IMR-90 (cell line): Measurements from ENCODE around the gene TUBGCP2. TPM values are rescaled to one million over a fixed set of nuclear protein-coding genes. Genes with fewer than 3 reads are reported as not detected.

ENCODE experiments used
- ATAC-seq: fragments of 200-7000 bp; cut with Tn5 transposase; 2 replicates; pipeline ENCODE4 v1.9.1; 2020; ENCODE audit warnings: low read depth, mild to moderate bottlenecking, moderate library complexity
- BruUV-seq: library from RNA; stranded (reverse); fragments of 400-500 nt; replicated peaks from 2 replicates; lab custom pipeline; 2021; lab: Mats Ljungman, UMichigan
- CTCF ChIA-PET: fragments of 300-600 bp; formaldehyde crosslinking; extraction: SDS; loops from one replicate; lab custom pipeline; 2021; ENCODE audit warnings: antibody characterized with exemption; lab: Yijun Ruan, JAX
- POLR2A ChIA-PET: fragments of 300-600 bp; sonication (Branson Sonifier 250); formaldehyde crosslinking; loops from one replicate; lab custom pipeline; 2022; ENCODE audit warnings: antibody characterized with exemption; ENCODE audit not compliant: unreplicated experiment; lab: Charles Lee
- DNase-seq: peaks from one replicate; pipeline ENCODE4 v3.0.0; 2013
- H2AFZ ChIP-seq: replicated peaks from 2 replicates; pipeline ENCODE3; 2013; ENCODE audit warnings: low read length, mild to moderate bottlenecking; ENCODE audit not compliant: poor library complexity
- H2AK5ac ChIP-seq: 2 replicates; pipeline ENCODE4 v1.6.1; 2013; ENCODE audit warnings: low read depth, low read length, inconsistent platforms
- H2AK9ac ChIP-seq: replicated peaks from 2 replicates; pipeline ENCODE3; 2013; ENCODE audit warnings: mild to moderate bottlenecking, low read depth, low read length, moderate library complexity; ENCODE audit not compliant: poor library complexity
- H2BK120ac ChIP-seq: 2 replicates; pipeline ENCODE4 v1.6.1; 2013; ENCODE audit warnings: low read depth, low read length, inconsistent platforms
- H2BK15ac ChIP-seq: 3 replicates; pipeline ENCODE4 v1.6.1; 2013; ENCODE audit warnings: low read depth, low read length, inconsistent platforms
- H2BK20ac ChIP-seq: 2 replicates; pipeline ENCODE4 v1.6.1; 2013; ENCODE audit warnings: low read depth, mild to moderate bottlenecking, inconsistent platforms, low read length, moderate library complexity
- H2BK5ac ChIP-seq: 2 replicates; pipeline ENCODE4 v1.6.1; 2013; ENCODE audit warnings: mild to moderate bottlenecking, low read depth, low read length, inconsistent platforms; ENCODE audit not compliant: poor library complexity, severe bottlenecking
- H3K14ac ChIP-seq: replicated peaks from 2 replicates; pipeline ENCODE4 v1.6.1; 2013; ENCODE audit warnings: low read depth, low read length, inconsistent platforms
- H3K18ac ChIP-seq: 2 replicates; pipeline ENCODE4 v1.6.1; 2013; ENCODE audit warnings: low read depth, low read length, control low read depth
- H3K23ac ChIP-seq: 2 replicates; pipeline ENCODE4 v1.6.1; 2013; ENCODE audit warnings: low read depth, low read length, inconsistent platforms
- H3K27ac ChIP-seq: 2 replicates; pipeline ENCODE4 v1.5.1; 2013; ENCODE audit warnings: mild to moderate bottlenecking, control low read depth, low read length; ENCODE audit not compliant: insufficient read depth
- H3K27me3 ChIP-seq: 2 replicates; pipeline ENCODE4 v1.6.1; 2013; ENCODE audit warnings: low read length; ENCODE audit not compliant: control insufficient read depth, insufficient read depth
- H3K36me3 ChIP-seq: 2 replicates; pipeline ENCODE4 v1.6.1; 2013; ENCODE audit warnings: low read length, mixed read lengths; ENCODE audit not compliant: control insufficient read depth, insufficient read depth
- H3K4ac ChIP-seq: 2 replicates; pipeline ENCODE4 v1.6.1; 2013; ENCODE audit warnings: low read depth, low read length, inconsistent platforms
- H3K4me1 ChIP-seq: 2 replicates; pipeline ENCODE4 v1.6.1; 2013; ENCODE audit warnings: low read length, mixed read lengths; ENCODE audit not compliant: control insufficient read depth, insufficient read depth
- H3K4me2 ChIP-seq: 2 replicates; pipeline ENCODE4 v1.6.1; 2013; ENCODE audit warnings: low read depth, mild to moderate bottlenecking, control low read depth, low read length, moderate library complexity
- H3K4me3 ChIP-seq: 2 replicates; pipeline ENCODE4 v1.5.1; 2013; ENCODE audit warnings: low read depth, mild to moderate bottlenecking, control low read depth, low read length, moderate library complexity; ENCODE audit not compliant: insufficient read depth
- H3K56ac ChIP-seq: 2 replicates; pipeline ENCODE4 v1.6.1; 2013; ENCODE audit warnings: low read length, inconsistent platforms; ENCODE audit not compliant: insufficient read depth; ENCODE audit errors: extremely low read depth
- H3K79me1 ChIP-seq, 2 experiments: 2 replicates each; pipeline ENCODE4 v1.6.1; 2013; ENCODE audit warnings: low read length in 2 of 2, inconsistent platforms in 1 of 2, low read depth in 1 of 2
- H3K9ac ChIP-seq: 2 replicates; pipeline ENCODE4 v1.6.1; 2013; ENCODE audit warnings: low read depth, low read length, control low read depth
- H3K9me1 ChIP-seq: 2 replicates; pipeline ENCODE4 v1.6.1; 2013; ENCODE audit warnings: low read length, inconsistent platforms; ENCODE audit not compliant: insufficient read depth
- H3K9me3 ChIP-seq: 2 replicates; pipeline ENCODE4 v1.6.1; 2013; ENCODE audit warnings: low read length; ENCODE audit not compliant: control insufficient read depth, insufficient read depth
- H4K20me1 ChIP-seq: 2 replicates; pipeline ENCODE4 v1.6.1; 2013; ENCODE audit warnings: low read length, inconsistent platforms; ENCODE audit not compliant: insufficient read depth
- H4K5ac ChIP-seq: 2 replicates; pipeline ENCODE4 v1.6.1; 2013; ENCODE audit warnings: mild to moderate bottlenecking, low read depth, low read length, control low read depth
- H4K8ac ChIP-seq, 2 experiments: 2 replicates each; pipeline ENCODE4 v1.6.1; 2013; ENCODE audit warnings: low read depth in 2 of 2, low read length in 2 of 2, control low read depth in 1 of 2, inconsistent platforms in 1 of 2
- H4K91ac ChIP-seq: 2 replicates; pipeline ENCODE4 v1.6.1; 2013; ENCODE audit warnings: low read depth, low read length, inconsistent platforms; ENCODE audit not compliant: insufficient read depth
- BHLHE40 ChIP-seq: fragments of 150-350 bp; IDR thresholded peaks from 2 replicates; pipeline ENCODE4 v1.6.1; 2016; ENCODE audit warnings: mild to moderate bottlenecking, low read depth, low read length
- CHD1 ChIP-seq: IDR thresholded peaks from 2 replicates; pipeline ENCODE4 v1.6.1; 2012; ENCODE audit warnings: low read depth, low read length, improper control_type of control experiment
- FOS ChIP-seq: fragments of 150-350 bp; IDR thresholded peaks from 2 replicates; pipeline ENCODE4 v1.6.1; 2016; ENCODE audit warnings: low read depth, low read length
- MAFK ChIP-seq: IDR thresholded peaks from 2 replicates; pipeline ENCODE4 v1.6.1; 2012; ENCODE audit warnings: low read depth, low read length, improper control_type of control experiment
- MAZ ChIP-seq: IDR thresholded peaks from 2 replicates; pipeline ENCODE4 v1.6.1; 2012; ENCODE audit warnings: low read depth, mild to moderate bottlenecking, low read length, improper control_type of control experiment, moderate library complexity, borderline replicate concordance
- RAD21 ChIP-seq: IDR thresholded peaks from 2 replicates; pipeline ENCODE4 v1.6.1; 2012; ENCODE audit warnings: low read length, improper control_type of control experiment
- WGBS, 2 experiments: methylation state at CpG; one replicate each; pipeline versions ENCODE4 v1.1.5 to v1.1.7; 2013; ENCODE audit warnings: missing lambda C conversion rate in 2 of 2; ENCODE audit not compliant: insufficient read length in 1 of 2; ENCODE audit errors: extremely low coverage in 2 of 2; 5-methylcytosine and 5-hydroxymethylcytosine counted together
- dilution Hi-C: fragments of 300-500 bp; cut with HindIII; formaldehyde crosslinking; loops from one replicate; pipeline ENCODE4 v1.14.3; 2018; ENCODE audit warnings: low sequenced_read_pairs; ENCODE audit not compliant: unreplicated experiment
- in situ Hi-C: fragments of 300-500 bp; cut with MboI; formaldehyde crosslinking; loops from 3 replicates; pipeline ENCODE4 v1.14.3; 2019; ENCODE audit warnings: low sequenced_read_pairs, inconsistent platforms, mixed read lengths
- intact Hi-C: fragments of 100-400 bp; cut with micrococcal nuclease; formaldehyde crosslinking; loops from 2 replicates; pipeline ENCODE4 v1.10.0; 2022
- polyA plus RNA-seq, 3 experiments: library from polyadenylated mRNA; depleted of rRNA; stranded (reverse); fragments of >200 nt; gene quantifications; 2 replicates each; pipeline ENCODE4 v1.2.3, GENCODE V29; 2012; ENCODE audit warnings: low replicate concordance in 1 of 3
- total RNA-seq: library from RNA; depleted of rRNA; stranded (reverse); fragments of >200 nt; gene quantifications from 2 replicates; pipeline ENCODE4 v1.2.3, GENCODE V29; 2012

Gene TUBGCP2
- total and polyA plus RNA-seq, 2 of the 4 experiments (the other 2 are of a cell fraction): 48.1 to 72.6 TPM

- Histone ChIP-seq H3K4me3 (no peak overlapping the region), H3K9me3 (no peaks in the 10 kb centered on the region), H3K4ac (no peak overlapping the region), H3K4me2 (no peak overlapping the region), H2BK5ac (no peak overlapping the region), H3K23ac (no peak overlapping the region), H3K9me1 (no peaks in the 10 kb centered on the region), H3K79me1 (peaks cover 8 to 13% of the 10 kb centered on the region in 2 experiments; a peak in 2 of 4 replicates), H3K18ac (no peak overlapping the region), H2AFZ (no peak overlapping the region), H3K4me1 (peaks cover 6% of the 10 kb centered on the region; the same call in 1 of the 2 replicates), H2AK5ac (no peak overlapping the region), H3K36me3 (peaks cover 5% of the 10 kb centered on the region; the same call in 1 of the 2 replicates), H2BK120ac (no peak overlapping the region), H3K27me3 (no peaks in the 10 kb centered on the region), H3K14ac (no peak overlapping the region), H4K20me1 (peaks cover 3% of the 10 kb centered on the region), H4K91ac (no peak overlapping the region), H4K8ac (no peak overlapping the region), H3K56ac (no peak overlapping the region), H3K27ac (no peak overlapping the region), H2BK15ac (no peak overlapping the region), H3K9ac (no peak overlapping the region), H2BK20ac (no peak overlapping the region), H4K5ac (no peak overlapping the region), H2AK9ac (no peak overlapping the region)
- dilution Hi-C loops (no loop called here), in situ Hi-C loops (no loop called here), intact Hi-C loops (no loop called here)
- BruUV-seq: no TSS peak
- DNase-seq (no peak), ATAC-seq (no peak)
- ChIA-PET CTCF (no interaction called here), POLR2A (no interaction called here)
- WGBS, 2 experiments: 94% methylated on average over 2 of the region's 14 CpGs; no CpG with 5 or more reads in 1 of the 2 experiments
- no peak for TF ChIP-seq CHD1
- no peak for TF ChIP-seq FOS
- TF ChIP-seq MAZ: no peak
- no peak for TF ChIP-seq BHLHE40
- TF ChIP-seq RAD21: no peak
- TF ChIP-seq MAFK: no peak
Measured at GRCh38 chr10:133354672-133355240, 46.1 kb upstream of the TUBGCP2 start.
